ENCODE measurements around the gene ANKRD11. TPM values are rescaled to one million over a fixed set of nuclear protein-coding genes. Genes with fewer than 3 reads are reported as not detected.

ANKRD11 gene
- 100 to 1,000 TPM; 153 to 181 (median 162) TPM for total RNA-seq

- DNase-seq (peak; percentile 97), ATAC-seq (peak; percentile 90)
- H3K36me3 Mint-ChIP-seq (ENCODE audit: insufficient read depth) = peaks cover 14% of the 10 kb centered on the region
- H3K4me1 Mint-ChIP-seq (ENCODE audit: low read depth) = peaks cover 54% of the 10 kb centered on the region
- no peaks in the 10 kb centered on the region for H3K27me3 Mint-ChIP-seq (ENCODE audit: low read depth)
- H3K9me3 Mint-ChIP-seq = no peaks in the 10 kb centered on the region
- H3K4me3 Mint-ChIP-seq = peak within 1 kb of the TSS; percentile 97
Observed at GRCh38 chr16:89490439-89491237, at the start of gene ANKRD11. TSS of gene ANKRD11 (minus strand) at chr16:89490561. CDS start at chr16:89317019, 173,542 bp downstream.

- DNase-seq = no peak
- Mint-ChIP-seq H3K27me3 (ENCODE audit: low read depth) (no peaks in the 10 kb centered on the region), H3K4me1 (ENCODE audit: low read depth) (peaks cover 20% of the 10 kb centered on the region), H3K36me3 (ENCODE audit: insufficient read depth) (peaks cover 24% of the 10 kb centered on the region), H3K4me3 (no peak overlapping the region), H3K9me3 (no peaks in the 10 kb centered on the region)
- ATAC-seq = no peak
Observed at GRCh38 chr16:89538286-89538685, 47.9 kb upstream of the ANKRD11 start.

- Mint-ChIP-seq H3K27me3 (ENCODE audit: low read depth) (no peaks in the 10 kb centered on the region), H3K36me3 (ENCODE audit: insufficient read depth) (peaks cover 23% of the 10 kb centered on the region), H3K9me3 (no peaks in the 10 kb centered on the region), H3K4me3 (no peak overlapping the region), H3K4me1 (ENCODE audit: low read depth) (peaks cover 20% of the 10 kb centered on the region)
- DNase-seq (no peak), ATAC-seq (no peak)
Observed at GRCh38 chr16:89537549-89537925, 47.2 kb upstream of the ANKRD11 start.

DNA sequence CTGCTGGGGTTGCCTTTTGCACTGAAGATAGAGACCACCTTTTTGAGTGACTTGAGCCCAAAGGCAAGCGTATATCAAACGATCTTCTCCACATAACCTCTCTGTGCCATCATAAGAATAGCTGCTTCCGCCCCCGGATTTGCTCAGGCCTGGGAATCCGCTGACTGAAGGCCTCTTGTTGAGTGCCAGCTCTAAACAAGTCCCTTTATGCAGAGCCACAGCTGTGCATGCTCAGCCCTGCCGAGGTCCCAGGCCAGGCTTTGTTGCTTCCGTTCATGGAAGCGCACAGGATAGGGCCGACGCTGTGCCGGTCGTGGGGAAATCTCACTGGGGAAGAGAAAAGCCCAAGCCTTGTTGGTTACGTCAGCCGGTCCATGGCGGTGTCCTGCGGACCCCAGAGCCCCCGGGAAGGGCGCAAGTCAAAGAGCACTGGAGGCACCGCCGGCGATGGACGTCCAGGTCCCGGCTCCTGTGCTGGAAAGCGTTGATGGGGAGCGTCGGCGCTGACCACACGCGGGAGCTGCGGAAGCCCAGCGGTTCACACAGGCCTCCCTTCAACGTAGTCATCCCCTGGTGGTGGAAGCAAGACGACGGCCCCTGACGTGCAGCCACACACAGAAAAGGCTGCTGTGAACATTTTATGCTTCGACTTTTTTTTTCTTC, 46.7 kb upstream of the ANKRD11 start:
- no peaks in the 10 kb centered on the region for H3K9me3 Mint-ChIP-seq
- peaks cover 20% of the 10 kb centered on the region for H3K4me1 Mint-ChIP-seq (ENCODE audit: low read depth)
- no peak overlapping the region for H3K4me3 Mint-ChIP-seq
- DNase-seq (no peak), ATAC-seq (no peak)
- H3K36me3 Mint-ChIP-seq (ENCODE audit: insufficient read depth) = peaks cover 24% of the 10 kb centered on the region
- H3K27me3 Mint-ChIP-seq (ENCODE audit: low read depth) = no peaks in the 10 kb centered on the region

DNA sequence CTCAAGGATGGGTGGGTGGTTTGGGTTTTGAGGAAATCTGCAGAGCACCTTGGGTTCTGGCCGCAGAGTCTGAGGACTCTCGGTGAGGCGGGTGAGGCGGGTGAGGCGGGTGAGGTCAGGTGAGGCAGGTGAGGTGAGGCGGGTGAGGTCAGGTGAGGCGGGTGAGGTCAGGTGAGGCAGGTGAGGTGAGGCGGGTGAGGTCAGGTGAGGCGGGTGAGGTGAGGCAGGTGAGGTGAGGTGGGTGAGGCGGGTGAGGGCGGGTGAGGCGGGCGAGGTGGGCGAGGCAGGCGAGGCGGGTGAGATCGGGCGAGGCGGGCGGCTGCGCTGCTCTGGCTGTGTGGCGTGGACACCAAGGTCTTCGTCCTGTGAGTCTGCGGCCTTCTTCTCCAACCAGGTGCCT, 46.0 kb upstream of the ANKRD11 start:
- Mint-ChIP-seq H3K9me3 (no peaks in the 10 kb centered on the region), H3K4me3 (no peak overlapping the region), H3K27me3 (ENCODE audit: low read depth) (no peaks in the 10 kb centered on the region), H3K36me3 (ENCODE audit: insufficient read depth) (peaks cover 27% of the 10 kb centered on the region), H3K4me1 (ENCODE audit: low read depth) (peaks cover 20% of the 10 kb centered on the region)
- DNase-seq = no peak
- ATAC-seq = no peak

DNA sequence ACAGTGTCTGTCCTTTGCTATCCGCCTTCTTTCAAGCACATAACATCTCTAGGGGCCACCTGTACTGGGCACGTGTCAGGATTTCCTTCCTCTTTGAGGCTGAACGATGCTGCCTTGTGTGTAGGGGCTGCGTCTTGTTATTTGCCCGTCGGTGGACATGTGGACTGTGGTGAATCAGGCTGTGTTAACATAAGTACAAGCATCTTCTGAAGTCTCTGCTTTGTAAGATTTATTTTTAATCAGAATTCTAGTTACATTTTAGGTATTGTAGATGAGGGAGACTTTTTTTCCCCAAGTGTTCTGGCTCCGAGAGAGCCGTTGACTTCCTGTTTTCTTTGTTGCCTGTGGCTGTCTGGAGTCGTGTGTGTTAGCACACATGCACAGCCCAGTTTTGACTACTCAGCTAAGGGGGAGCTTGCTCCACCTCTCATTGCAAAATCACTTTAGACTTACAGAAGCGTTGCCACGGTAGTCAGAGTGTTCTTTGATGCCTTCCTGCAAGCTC, 43.9 kb upstream of the ANKRD11 start:
- peak; percentile 11 for DNase-seq
- no peaks in the 10 kb centered on the region for H3K27me3 Mint-ChIP-seq (ENCODE audit: low read depth)
- H3K36me3 Mint-ChIP-seq (ENCODE audit: insufficient read depth) = peaks cover 23% of the 10 kb centered on the region
- no peaks in the 10 kb centered on the region for H3K9me3 Mint-ChIP-seq
- H3K4me3 Mint-ChIP-seq = peak overlapping the region; percentile 46
- ATAC-seq = peak; percentile 60 to 79
- peaks cover 20% of the 10 kb centered on the region for H3K4me1 Mint-ChIP-seq (ENCODE audit: low read depth)

DNA sequence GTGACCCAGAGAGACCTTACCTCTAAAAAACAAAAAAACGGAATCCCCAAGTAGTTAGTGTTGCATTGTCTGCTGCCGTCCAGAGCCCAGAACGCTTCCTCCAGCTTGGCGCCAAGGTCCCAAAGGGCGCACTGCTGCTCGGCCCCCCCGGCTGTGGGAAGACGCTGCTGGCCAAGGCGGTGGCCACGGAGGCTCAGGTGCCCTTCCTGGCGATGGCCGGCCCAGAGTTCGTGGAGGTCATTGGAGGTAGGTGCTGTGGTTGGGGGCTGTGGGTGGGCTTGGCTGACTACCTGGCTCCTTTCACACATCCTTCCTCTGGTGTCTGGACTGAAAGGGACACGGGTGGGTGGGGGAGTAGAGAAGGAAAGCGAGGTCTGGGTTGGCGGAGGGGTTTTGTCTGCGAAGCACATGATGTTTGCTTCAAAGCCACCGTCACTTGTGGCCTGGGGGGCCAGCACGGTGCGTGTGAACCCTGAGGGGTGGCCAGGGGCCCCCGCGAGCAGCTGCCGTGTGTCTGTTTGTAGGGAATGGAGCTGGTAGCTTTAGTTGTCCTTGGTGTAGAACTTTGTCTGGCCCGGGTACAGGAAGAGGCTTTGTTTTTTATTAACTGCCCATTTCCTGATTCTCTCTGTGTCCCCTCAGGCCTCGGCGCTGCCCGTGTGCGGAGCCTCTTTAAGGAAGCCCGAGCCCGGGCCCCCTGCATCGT, 41.6 kb upstream of the ANKRD11 start:
- H3K9me3 Mint-ChIP-seq = no peaks in the 10 kb centered on the region
- peaks cover 33% of the 10 kb centered on the region for H3K36me3 Mint-ChIP-seq (ENCODE audit: insufficient read depth)

GRCh38 chr16:89530401-89531381, 40.3 kb upstream of the ANKRD11 start:
- peaks cover 32% of the 10 kb centered on the region for H3K36me3 Mint-ChIP-seq (ENCODE audit: insufficient read depth)
- ATAC-seq (no peak), DNase-seq (no peak)
- no peak overlapping the region for H3K4me3 Mint-ChIP-seq
- peaks cover 20% of the 10 kb centered on the region for H3K4me1 Mint-ChIP-seq (ENCODE audit: low read depth)
- no peaks in the 10 kb centered on the region for H3K27me3 Mint-ChIP-seq (ENCODE audit: low read depth)
- no peaks in the 10 kb centered on the region for H3K9me3 Mint-ChIP-seq

More for the DNA sequence above, 41.6 kb upstream of the ANKRD11 start:
- ATAC-seq (no peak), DNase-seq (no peak)
- peaks cover 20% of the 10 kb centered on the region for H3K4me1 Mint-ChIP-seq (ENCODE audit: low read depth)
- no peak overlapping the region for H3K4me3 Mint-ChIP-seq
- H3K27me3 Mint-ChIP-seq (ENCODE audit: low read depth) = no peaks in the 10 kb centered on the region

DNA sequence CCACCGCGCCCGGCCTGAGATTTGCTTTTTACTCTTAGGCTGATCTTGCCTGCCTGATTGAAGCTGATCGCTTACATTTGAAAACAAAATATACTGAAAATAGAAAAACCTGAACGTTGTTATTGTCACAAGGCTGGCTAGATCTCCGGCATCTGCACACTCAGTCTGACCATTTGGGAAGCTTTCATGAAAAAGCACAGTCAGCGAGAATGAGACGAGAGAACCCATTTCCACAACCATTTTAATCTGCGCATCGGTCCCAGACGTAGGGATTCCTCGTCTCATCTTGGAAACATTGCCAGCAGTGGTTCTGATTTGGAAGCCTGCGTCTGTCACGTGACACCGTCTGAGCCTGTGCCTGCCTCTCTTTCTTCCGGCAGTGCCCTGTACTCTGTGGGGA, 38.7 kb upstream of the ANKRD11 start:
- H3K4me1 Mint-ChIP-seq (ENCODE audit: low read depth) = peaks cover 6% of the 10 kb centered on the region
- no peak overlapping the region for H3K4me3 Mint-ChIP-seq
- H3K9me3 Mint-ChIP-seq = no peaks in the 10 kb centered on the region
- no peaks in the 10 kb centered on the region for H3K27me3 Mint-ChIP-seq (ENCODE audit: low read depth)
- no peak for DNase-seq
- H3K36me3 Mint-ChIP-seq (ENCODE audit: insufficient read depth) = peaks cover 29% of the 10 kb centered on the region
- ATAC-seq = no peak

- ATAC-seq (no peak), DNase-seq (no peak)
- no peaks in the 10 kb centered on the region for H3K4me1 Mint-ChIP-seq (ENCODE audit: low read depth)
- no peaks in the 10 kb centered on the region for H3K27me3 Mint-ChIP-seq (ENCODE audit: low read depth)
- H3K9me3 Mint-ChIP-seq = no peaks in the 10 kb centered on the region
- H3K4me3 Mint-ChIP-seq = no peak overlapping the region
- peaks cover 26% of the 10 kb centered on the region for H3K36me3 Mint-ChIP-seq (ENCODE audit: insufficient read depth)
Observed at GRCh38 chr16:89525146-89525913, 35.0 kb upstream of the ANKRD11 start.

- peaks cover 3% of the 10 kb centered on the region for H3K4me1 Mint-ChIP-seq (ENCODE audit: low read depth)
- no peak for DNase-seq
- H3K27me3 Mint-ChIP-seq (ENCODE audit: low read depth) = no peaks in the 10 kb centered on the region
- H3K9me3 Mint-ChIP-seq = no peaks in the 10 kb centered on the region
- H3K4me3 Mint-ChIP-seq = no peak overlapping the region
- peaks cover 23% of the 10 kb centered on the region for H3K36me3 Mint-ChIP-seq (ENCODE audit: insufficient read depth)
- no peak for ATAC-seq
Observed at GRCh38 chr16:89523680-89524344, 33.5 kb upstream of the ANKRD11 start.

- Mint-ChIP-seq H3K4me1 (ENCODE audit: low read depth) (peaks cover 3% of the 10 kb centered on the region), H3K36me3 (ENCODE audit: insufficient read depth) (peaks cover 31% of the 10 kb centered on the region), H3K4me3 (no peak overlapping the region), H3K9me3 (no peaks in the 10 kb centered on the region), H3K27me3 (ENCODE audit: low read depth) (no peaks in the 10 kb centered on the region)
- ATAC-seq (no peak), DNase-seq (no peak)
Observed at GRCh38 chr16:89522287-89522686, 31.9 kb upstream of the ANKRD11 start.
